ENCODE data around the gene FUT2.

DNA sequence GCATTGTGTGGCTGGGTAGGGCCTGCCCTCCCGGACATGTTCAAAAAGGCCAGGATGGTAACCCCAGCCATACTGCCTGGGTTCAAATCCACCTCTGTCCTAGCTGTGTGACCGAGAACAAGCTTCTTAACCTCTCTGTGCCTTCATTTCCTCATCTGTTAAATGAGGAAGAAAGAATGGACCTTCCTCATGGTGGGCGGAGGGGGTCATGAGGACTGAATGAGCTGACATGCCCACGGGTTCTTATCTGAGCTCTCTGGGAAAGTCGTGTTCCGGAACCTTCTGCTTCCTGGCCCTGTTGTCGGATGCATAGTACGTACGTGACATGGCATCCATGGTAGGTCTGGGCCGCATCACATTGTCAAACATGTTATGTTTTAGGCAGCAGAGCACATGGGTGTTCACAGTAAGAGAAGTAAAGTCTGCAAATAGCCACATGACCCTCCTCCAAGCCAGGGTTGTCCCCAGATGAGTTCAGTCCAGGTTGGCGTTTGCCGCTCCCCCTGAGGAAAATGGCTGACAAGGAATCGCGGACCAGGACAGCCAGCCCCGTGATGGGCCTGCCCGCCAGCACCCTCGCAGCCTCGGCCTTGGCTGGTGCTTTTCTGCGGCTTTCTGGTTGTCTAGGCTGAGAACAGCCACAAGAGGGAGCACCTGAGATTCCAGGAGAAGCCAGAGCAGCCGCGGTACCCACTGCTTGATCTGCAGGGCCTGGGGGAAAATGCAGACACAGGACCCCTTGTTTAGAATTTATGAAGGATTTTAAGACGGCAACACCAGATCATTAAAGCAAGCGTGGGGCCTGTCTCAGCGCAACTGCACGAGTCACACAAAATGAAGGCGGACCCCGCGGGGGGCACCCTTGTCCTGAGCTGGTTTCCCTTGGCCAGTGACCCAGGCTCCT lies 20.6 kb upstream of the FUT2 start:
- TF ChIP-seq, protein P1, sequence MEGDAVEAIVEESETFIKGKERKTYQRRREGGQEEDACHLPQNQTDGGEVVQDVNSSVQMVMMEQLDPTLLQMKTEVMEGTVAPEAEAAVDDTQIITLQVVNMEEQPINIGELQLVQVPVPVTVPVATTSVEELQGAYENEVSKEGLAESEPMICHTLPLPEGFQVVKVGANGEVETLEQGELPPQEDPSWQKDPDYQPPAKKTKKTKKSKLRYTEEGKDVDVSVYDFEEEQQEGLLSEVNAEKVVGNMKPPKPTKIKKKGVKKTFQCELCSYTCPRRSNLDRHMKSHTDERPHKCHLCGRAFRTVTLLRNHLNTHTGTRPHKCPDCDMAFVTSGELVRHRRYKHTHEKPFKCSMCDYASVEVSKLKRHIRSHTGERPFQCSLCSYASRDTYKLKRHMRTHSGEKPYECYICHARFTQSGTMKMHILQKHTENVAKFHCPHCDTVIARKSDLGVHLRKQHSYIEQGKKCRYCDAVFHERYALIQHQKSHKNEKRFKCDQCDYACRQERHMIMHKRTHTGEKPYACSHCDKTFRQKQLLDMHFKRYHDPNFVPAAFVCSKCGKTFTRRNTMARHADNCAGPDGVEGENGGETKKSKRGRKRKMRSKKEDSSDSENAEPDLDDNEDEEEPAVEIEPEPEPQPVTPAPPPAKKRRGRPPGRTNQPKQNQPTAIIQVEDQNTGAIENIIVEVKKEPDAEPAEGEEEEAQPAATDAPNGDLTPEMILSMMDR (IDR thresholded peaks at IDR 0.05) = peak; percentile 65 to 87 (median 76)
- no peak for TF ChIP-seq POLR2A (IDR thresholded peaks at IDR 0.05)

All from thyroid gland (tissue), 4 donors.